H1 (cell line): Measurements from ENCODE around the gene NFASC.

Source experiments
- CREB1 ChIP-seq: IDR thresholded peaks from 2 replicates; pipeline ENCODE4 v1.6.1; 2012; ENCODE audit warnings: inconsistent platforms
- CTCF ChIP-seq, 3 experiments: IDR thresholded peaks; 1 replicate in 2 of 3; 2 replicates in 1 of 3; pipeline versions ENCODE4 v1.5.1 to v1.6.1; 2011; ENCODE audit warnings: low read length in 3 of 3, mild to moderate bottlenecking in 3 of 3, inconsistent platforms in 2 of 3, low read depth in 1 of 3, moderate library complexity in 1 of 3; ENCODE audit not compliant: insufficient read depth in 1 of 3; ENCODE audit errors: control extremely low read depth in 1 of 3
- EZH2 ChIP-seq: fragments of 200-600 bp; sonication (generic); IDR thresholded peaks from 2 replicates; pipeline ENCODE4 v1.7.1; 2012; ENCODE audit warnings: low read depth, mild to moderate bottlenecking, moderate library complexity, low read length, inconsistent platforms; ENCODE audit not compliant: severe bottlenecking
- MAFK ChIP-seq: IDR thresholded peaks from 2 replicates; pipeline ENCODE4 v1.6.1; 2012; ENCODE audit warnings: low read depth, mild to moderate bottlenecking, improper control_type of control experiment, low read length
- POLR2A ChIP-seq, 2 experiments: IDR thresholded peaks; 1 replicate in 1 of 2; 2 replicates in 1 of 2; pipeline ENCODE4 v1.6.1; 2011; ENCODE audit warnings: low read depth in 2 of 2, low read length in 2 of 2, mild to moderate bottlenecking in 2 of 2; ENCODE audit errors: control extremely low read depth in 1 of 2
- POLR2AphosphoS5 ChIP-seq: IDR thresholded peaks from 2 replicates; pipeline ENCODE4 v1.6.1; 2011; ENCODE audit warnings: low read depth, low read length
- RBBP5 ChIP-seq: IDR thresholded peaks from 2 replicates; pipeline ENCODE4 v1.7.1; 2012; ENCODE audit warnings: low read depth, mild to moderate bottlenecking, inconsistent platforms, low read length, moderate library complexity, borderline replicate concordance

- TF ChIP-seq MAFK (no peak), POLR2AphosphoS5 (no peak), CREB1 (no peak), POLR2A (IDR thresholded peaks at IDR 0.05; ENCODE audit: control extremely low read depth in 1 of 2, low read depth in 2 of 2, low read length in 2 of 2) (no peak), CTCF (IDR thresholded peaks at IDR 0.05; ENCODE audit: control extremely low read depth in 1 of 3, insufficient read depth in 1 of 3, low read depth in 1 of 3, low read length in 3 of 3) (no peak), RBBP5 (no peak), EZH2 (no peak)
Measured at GRCh38 chr1:204959374-204959773, 88.7 kb downstream of the NFASC start.
